A673 (cell line): ENCODE measurements around the gene SLC16A3. TPM values are rescaled to one million over a fixed set of nuclear protein-coding genes. Genes with fewer than 3 reads are reported as not detected.

Experiments
- BruUV-seq: library from RNA; stranded (reverse); fragments of 400-500 nt; replicated peaks from 2 replicates; lab custom pipeline; 2021; lab: Mats Ljungman, UMichigan
- CTCF ChIA-PET: fragments of 300-600 bp; sonication (Branson Sonifier 250); formaldehyde crosslinking; loops from one replicate; lab custom pipeline; 2022; ENCODE audit warnings: antibody characterized with exemption; lab: Charles Lee
- POLR2A ChIA-PET: fragments of 300-600 bp; sonication (Branson Sonifier 250); formaldehyde crosslinking; loops from one replicate; lab custom pipeline; 2022; ENCODE audit warnings: antibody characterized with exemption; ENCODE audit not compliant: low non-redundant PET; lab: Charles Lee
- DNase-seq: peaks from one replicate; pipeline ENCODE4 v3.0.0-alpha.2; 2015; ENCODE audit warnings: low spot score
- H3K27ac ChIP-seq: fragments of 200-600 bp; sonication (generic); 2 replicates; pipeline ENCODE4 v1.5.1; 2016; ENCODE audit warnings: mixed run types, low read depth, mild to moderate bottlenecking, mixed read lengths, antibody characterized with exemption, low read length; ENCODE audit not compliant: poor library complexity, severe bottlenecking
- H3K27me3 ChIP-seq: fragments of 200-600 bp; sonication (generic); replicated peaks from 2 replicates; pipeline ENCODE4 v1.6.1; 2017; ENCODE audit warnings: mixed run types, low read depth, mild to moderate bottlenecking, mixed read lengths, antibody characterized with exemption, low read length; ENCODE audit not compliant: insufficient read depth, poor library complexity
- H3K36me3 ChIP-seq: fragments of 200-600 bp; sonication (generic); 2 replicates; pipeline ENCODE4 v1.6.1; 2016; ENCODE audit warnings: mixed run types, mild to moderate bottlenecking, mixed read lengths, antibody characterized with exemption, low read length; ENCODE audit not compliant: insufficient read depth, poor library complexity, severe bottlenecking
- H3K4me1 ChIP-seq: fragments of 200-600 bp; sonication (generic); 2 replicates; pipeline ENCODE4 v1.6.1; 2017; ENCODE audit warnings: mixed run types, mild to moderate bottlenecking, mixed read lengths, antibody characterized with exemption, low read length; ENCODE audit not compliant: insufficient read depth, poor library complexity, severe bottlenecking
- H3K4me3 ChIP-seq: fragments of 200-600 bp; sonication (generic); 2 replicates; pipeline ENCODE4 v1.5.1; 2016; ENCODE audit warnings: low read depth, mixed run types, mild to moderate bottlenecking, mixed read lengths, low read length; ENCODE audit not compliant: poor library complexity, severe bottlenecking
- H3K9me3 ChIP-seq: fragments of 200-600 bp; sonication (generic); 2 replicates; pipeline ENCODE4 v1.6.1; 2016; ENCODE audit warnings: mixed run types, low read depth, mild to moderate bottlenecking, mixed read lengths, antibody characterized with exemption, low read length; ENCODE audit not compliant: poor library complexity, severe bottlenecking
- EZH2 ChIP-seq: fragments of 200-600 bp; sonication (generic); IDR thresholded peaks from 2 replicates; pipeline ENCODE4 v1.6.1; 2017; ENCODE audit warnings: borderline replicate concordance, low read depth, mild to moderate bottlenecking, mixed read lengths, antibody characterized with exemption, low read length; ENCODE audit not compliant: poor library complexity, severe bottlenecking
- intact Hi-C: fragments of 100-400 bp; cut with micrococcal nuclease; formaldehyde crosslinking; loops from one replicate; pipeline ENCODE4 v1.10.0; 2022; ENCODE audit not compliant: unreplicated experiment
- total RNA-seq: library from RNA; stranded (reverse); gene quantifications from 2 replicates; pipeline ENCODE4 v1.2.3, GENCODE V29; 2021
- TF ChIP-seq, protein P1 (sequence below): fragments of 300-800, 200-600 bp; sonication (generic); conservative IDR thresholded peaks from 2 replicates; pipeline ENCODE4 v1.5.1; 2017; ENCODE audit warnings: low read depth, mild to moderate bottlenecking, antibody characterized with exemption, low read length, moderate library complexity, mixed read lengths

Gene SLC16A3
- total RNA-seq, 1 experiment from 2014 or later = 0.97 TPM

DNA sequence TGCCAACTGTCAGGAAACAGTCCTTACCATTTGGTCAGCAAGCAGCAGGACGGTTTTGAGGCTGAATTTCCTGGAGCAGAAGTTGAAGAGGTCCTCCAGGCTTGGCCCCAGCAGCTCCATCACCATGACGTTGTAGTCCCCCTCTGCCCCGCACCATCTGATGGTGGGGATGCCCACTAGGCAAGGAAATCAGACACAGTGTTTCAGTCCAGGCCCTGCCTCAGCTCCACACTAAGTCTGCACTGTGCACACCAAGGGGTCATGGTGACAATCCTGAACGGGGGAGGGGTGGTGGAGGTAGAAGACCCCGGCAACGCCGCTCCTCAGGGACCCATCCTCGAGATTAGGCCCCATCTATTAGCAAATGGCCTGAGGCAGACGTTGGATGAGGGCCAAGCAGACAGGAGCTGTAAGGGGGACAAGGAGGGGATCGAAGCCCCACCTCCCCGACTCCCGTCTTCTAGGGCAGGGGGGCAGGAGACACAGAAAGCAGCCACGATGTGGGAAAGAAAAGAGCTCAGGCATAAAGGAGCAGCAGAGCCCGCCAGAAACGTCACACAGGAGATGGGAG lies 26.6 kb downstream of the SLC16A3 start:
- Histone ChIP-seq H3K4me3 (no peak overlapping the region), H3K27me3 (no peaks in the 10 kb centered on the region), H3K36me3 (peaks cover 85% of the 10 kb centered on the region), H3K4me1 (no peaks in the 10 kb centered on the region), H3K27ac (peak overlapping the region; percentile 16), H3K9me3 (no peaks in the 10 kb centered on the region)
- no peak for TF ChIP-seq EZH2
- TF ChIP-seq, protein P1, sequence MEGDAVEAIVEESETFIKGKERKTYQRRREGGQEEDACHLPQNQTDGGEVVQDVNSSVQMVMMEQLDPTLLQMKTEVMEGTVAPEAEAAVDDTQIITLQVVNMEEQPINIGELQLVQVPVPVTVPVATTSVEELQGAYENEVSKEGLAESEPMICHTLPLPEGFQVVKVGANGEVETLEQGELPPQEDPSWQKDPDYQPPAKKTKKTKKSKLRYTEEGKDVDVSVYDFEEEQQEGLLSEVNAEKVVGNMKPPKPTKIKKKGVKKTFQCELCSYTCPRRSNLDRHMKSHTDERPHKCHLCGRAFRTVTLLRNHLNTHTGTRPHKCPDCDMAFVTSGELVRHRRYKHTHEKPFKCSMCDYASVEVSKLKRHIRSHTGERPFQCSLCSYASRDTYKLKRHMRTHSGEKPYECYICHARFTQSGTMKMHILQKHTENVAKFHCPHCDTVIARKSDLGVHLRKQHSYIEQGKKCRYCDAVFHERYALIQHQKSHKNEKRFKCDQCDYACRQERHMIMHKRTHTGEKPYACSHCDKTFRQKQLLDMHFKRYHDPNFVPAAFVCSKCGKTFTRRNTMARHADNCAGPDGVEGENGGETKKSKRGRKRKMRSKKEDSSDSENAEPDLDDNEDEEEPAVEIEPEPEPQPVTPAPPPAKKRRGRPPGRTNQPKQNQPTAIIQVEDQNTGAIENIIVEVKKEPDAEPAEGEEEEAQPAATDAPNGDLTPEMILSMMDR = no peak
- intact Hi-C loops = no loop called here
- ChIA-PET POLR2A (interaction anchor here (0.7 kb wide), 1 partner anchor 10 kb away, joined by 3 read pairs; no protein-coding TSS in a partner anchor), CTCF (no interaction called here)
- no peak for DNase-seq
- no TSS peak for BruUV-seq

DNA sequence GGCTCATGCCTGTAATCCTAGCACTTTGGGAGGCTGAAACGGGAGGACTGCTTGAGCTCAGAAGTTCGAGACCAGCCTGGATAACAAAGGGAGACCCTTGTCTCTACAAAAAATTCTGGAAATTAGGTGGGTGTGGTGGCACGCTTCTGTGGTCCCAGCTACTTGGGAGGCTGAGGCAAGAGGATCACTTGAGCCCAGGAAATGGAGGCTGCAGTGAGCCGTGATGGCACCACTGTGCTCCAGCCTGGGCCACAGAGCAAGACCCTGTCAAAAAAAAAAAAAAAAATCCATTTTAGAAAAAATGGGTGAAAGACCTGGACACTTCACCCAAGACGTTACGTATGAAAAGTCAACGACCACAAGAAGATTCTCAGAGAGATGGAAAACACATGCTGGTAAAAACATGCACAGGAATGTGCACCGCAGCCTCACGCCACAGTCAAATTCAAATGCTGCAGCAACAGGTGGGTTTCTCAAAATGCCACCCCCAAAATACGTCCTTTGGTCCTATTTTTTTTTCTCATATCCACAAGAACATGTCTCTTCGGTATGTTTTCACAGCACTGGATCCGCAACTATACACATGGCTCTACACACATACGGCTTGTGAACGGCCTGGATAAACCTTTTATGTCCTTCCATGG lies 27.5 kb downstream of the SLC16A3 start:
- Histone ChIP-seq H3K27me3 (no peaks in the 10 kb centered on the region), H3K4me3 (no peak overlapping the region), H3K36me3 (peaks cover 85% of the 10 kb centered on the region), H3K27ac (no peak overlapping the region), H3K4me1 (no peaks in the 10 kb centered on the region), H3K9me3 (no peaks in the 10 kb centered on the region)
- no TSS peak for BruUV-seq
- ChIA-PET CTCF (no interaction called here), POLR2A (no interaction called here)
- DNase-seq = no peak
- no peak for TF ChIP-seq EZH2
- TF ChIP-seq, protein P1 = no peak
- intact Hi-C loops = no loop called here

DNA sequence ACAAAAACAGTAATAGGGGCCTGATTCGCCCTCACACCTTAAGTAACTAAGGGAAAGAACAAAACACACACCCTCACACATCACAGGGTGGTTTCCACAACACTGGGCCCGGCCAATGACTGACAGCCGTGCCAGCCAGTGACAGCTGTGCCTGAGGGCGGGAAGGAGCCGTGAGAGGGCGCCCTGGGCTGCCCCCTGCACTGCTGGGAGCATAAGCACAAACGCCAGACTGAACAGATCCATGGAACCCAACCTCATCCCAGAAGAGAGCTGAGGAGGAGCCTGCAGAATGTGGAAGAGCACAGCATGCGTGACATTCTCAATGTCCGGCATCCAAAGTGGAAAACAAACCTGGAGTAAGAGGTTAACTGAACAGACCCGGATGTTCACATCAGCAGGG lies 28.6 kb downstream of the SLC16A3 start:
- ChIA-PET CTCF (no interaction called here), POLR2A (no interaction called here)
- intact Hi-C loops = no loop called here
- TF ChIP-seq, protein P1 = no peak
- no peak for TF ChIP-seq EZH2
- H3K4me3 ChIP-seq = no peak overlapping the region
- no peak overlapping the region for H3K27ac ChIP-seq
- H3K9me3 ChIP-seq = no peaks in the 10 kb centered on the region
- no TSS peak for BruUV-seq
- H3K4me1 ChIP-seq = no peaks in the 10 kb centered on the region
- H3K36me3 ChIP-seq = peaks cover 85% of the 10 kb centered on the region
- no peaks in the 10 kb centered on the region for H3K27me3 ChIP-seq
- no peak for DNase-seq
